ENCODE results near the gene MAP3K2.

The MAP3K2 gene

GRCh38 chr2:127425540-127426490 is 38.0 kb upstream of the MAP3K2 start:
- H3K56ac ChIP-seq (ENCODE audit: low read length), result no peak overlapping the region
- WGBS (ENCODE audit: extremely low coverage, insufficient coverage, low lambda C conversion rate), result no CpG with 5 or more reads among the region's 16 CpGs
- no peak overlapping the region for H3K27ac ChIP-seq (ENCODE audit: low read depth, low read length)
- H2BK15ac ChIP-seq (replicated peaks; ENCODE audit: low read depth), result no peak overlapping the region
- no peak overlapping the region for H3K23ac ChIP-seq (ENCODE audit: low read length)
- no peak overlapping the region for H3K18ac ChIP-seq (ENCODE audit: low read length)
- no peaks in the 10 kb centered on the region for H3K4me1 ChIP-seq (ENCODE audit: control insufficient read depth, low read depth, low read length)
- no peak for DNase-seq
- no peaks in the 10 kb centered on the region for H3K27me3 ChIP-seq (ENCODE audit: insufficient read depth, low read length, poor library complexity)
- H3K4me3 ChIP-seq (ENCODE audit: low read length), result no peak overlapping the region
- no peak overlapping the region for H2BK120ac ChIP-seq (ENCODE audit: low read depth, low read length)
- no peak overlapping the region for H2AK5ac ChIP-seq (ENCODE audit: low read length)
- H3K79me2 ChIP-seq (ENCODE audit: control insufficient read depth, insufficient read depth, low read length), result no peaks in the 10 kb centered on the region
- no peaks in the 10 kb centered on the region for H3K36me3 ChIP-seq (ENCODE audit: control insufficient read depth, insufficient read depth, low read length)
- H3K79me1 ChIP-seq (ENCODE audit: low read length), result no peaks in the 10 kb centered on the region
- no peak overlapping the region for H4K8ac ChIP-seq (ENCODE audit: low read depth, low read length)
- no peak overlapping the region for H3K9ac ChIP-seq (ENCODE audit: low read length)
- H3K4me2 ChIP-seq (ENCODE audit: low read length), result no peak overlapping the region
- no peak overlapping the region for H4K5ac ChIP-seq (ENCODE audit: low read length)
- no peak overlapping the region for H3K4ac ChIP-seq (ENCODE audit: low read depth, low read length)
- no peak overlapping the region for H2BK5ac ChIP-seq (ENCODE audit: low read length)

- Histone ChIP-seq H3K4me1 (ENCODE audit: control insufficient read depth, low read depth, low read length) (no peaks in the 10 kb centered on the region), H3K79me1 (ENCODE audit: low read length) (no peaks in the 10 kb centered on the region), H3K4me3 (ENCODE audit: low read length) (no peak overlapping the region), H2BK120ac (ENCODE audit: low read depth, low read length) (no peak overlapping the region), H3K56ac (ENCODE audit: low read length) (no peak overlapping the region), H3K23ac (ENCODE audit: low read length) (no peak overlapping the region), H3K4ac (ENCODE audit: low read depth, low read length) (no peak overlapping the region), H3K27me3 (ENCODE audit: insufficient read depth, low read length, poor library complexity) (no peaks in the 10 kb centered on the region), H3K27ac (ENCODE audit: low read depth, low read length) (no peak overlapping the region), H3K36me3 (ENCODE audit: control insufficient read depth, insufficient read depth, low read length) (no peaks in the 10 kb centered on the region), H3K18ac (ENCODE audit: low read length) (no peak overlapping the region), H3K9ac (ENCODE audit: low read length) (no peak overlapping the region), H4K5ac (ENCODE audit: low read length) (no peak overlapping the region), H2BK5ac (ENCODE audit: low read length) (no peak overlapping the region), H3K4me2 (ENCODE audit: low read length) (no peak overlapping the region), H4K8ac (ENCODE audit: low read depth, low read length) (no peak overlapping the region), H3K79me2 (ENCODE audit: control insufficient read depth, insufficient read depth, low read length) (no peaks in the 10 kb centered on the region), H2AK5ac (ENCODE audit: low read length) (no peak overlapping the region), H2BK15ac (replicated peaks; ENCODE audit: low read depth) (no peak overlapping the region)
- DNase-seq, result no peak
- WGBS (ENCODE audit: extremely low coverage, insufficient coverage, low lambda C conversion rate), result no CpG with 5 or more reads among the region's 13 CpGs
Measured at GRCh38 chr2:127424598-127425520, 37.1 kb upstream of the MAP3K2 start.

- Histone ChIP-seq H3K23ac (ENCODE audit: low read length) (no peak overlapping the region), H3K79me2 (ENCODE audit: control insufficient read depth, insufficient read depth, low read length) (no peaks in the 10 kb centered on the region), H3K4me1 (ENCODE audit: control insufficient read depth, low read depth, low read length) (no peaks in the 10 kb centered on the region), H2BK15ac (replicated peaks; ENCODE audit: low read depth) (no peak overlapping the region), H3K18ac (ENCODE audit: low read length) (no peak overlapping the region), H3K27me3 (ENCODE audit: insufficient read depth, low read length, poor library complexity) (no peaks in the 10 kb centered on the region), H2BK120ac (ENCODE audit: low read depth, low read length) (no peak overlapping the region), H3K9ac (ENCODE audit: low read length) (no peak overlapping the region), H2AK5ac (ENCODE audit: low read length) (no peak overlapping the region), H3K4me3 (ENCODE audit: low read length) (no peak overlapping the region), H4K5ac (ENCODE audit: low read length) (no peak overlapping the region), H3K4me2 (ENCODE audit: low read length) (no peak overlapping the region), H3K36me3 (ENCODE audit: control insufficient read depth, insufficient read depth, low read length) (no peaks in the 10 kb centered on the region), H3K79me1 (ENCODE audit: low read length) (no peaks in the 10 kb centered on the region), H3K4ac (ENCODE audit: low read depth, low read length) (no peak overlapping the region), H2BK5ac (ENCODE audit: low read length) (no peak overlapping the region), H3K56ac (ENCODE audit: low read length) (no peak overlapping the region), H3K27ac (ENCODE audit: low read depth, low read length) (no peak overlapping the region), H4K8ac (ENCODE audit: low read depth, low read length) (no peak overlapping the region)
- DNase-seq, result no peak
- WGBS (ENCODE audit: extremely low coverage, insufficient coverage, low lambda C conversion rate), result no CpG with 5 or more reads among the region's 1 CpG
Measured at GRCh38 chr2:127423880-127424279, 36.1 kb upstream of the MAP3K2 start.

GRCh38 chr2:127423478-127423843 is 35.7 kb upstream of the MAP3K2 start:
- no peak for DNase-seq
- H3K9ac ChIP-seq (ENCODE audit: low read length), result peak overlapping the region; percentile 57
- no peaks in the 10 kb centered on the region for H3K79me2 ChIP-seq (ENCODE audit: control insufficient read depth, insufficient read depth, low read length)
- no peak overlapping the region for H4K5ac ChIP-seq (ENCODE audit: low read length)
- no peak overlapping the region for H2AK5ac ChIP-seq (ENCODE audit: low read length)
- no peak overlapping the region for H4K8ac ChIP-seq (ENCODE audit: low read depth, low read length)
- H3K79me1 ChIP-seq (ENCODE audit: low read length), result no peaks in the 10 kb centered on the region
- no peak overlapping the region for H3K23ac ChIP-seq (ENCODE audit: low read length)
- no peak overlapping the region for H2BK120ac ChIP-seq (ENCODE audit: low read depth, low read length)
- peak overlapping the region; percentile 78 for H3K4me2 ChIP-seq (ENCODE audit: low read length)
- no peak overlapping the region for H3K4ac ChIP-seq (ENCODE audit: low read depth, low read length)
- no peaks in the 10 kb centered on the region for H3K27me3 ChIP-seq (ENCODE audit: insufficient read depth, low read length, poor library complexity)
- H3K4me1 ChIP-seq (ENCODE audit: control insufficient read depth, low read depth, low read length), result no peaks in the 10 kb centered on the region
- no peak overlapping the region for H2BK15ac ChIP-seq (replicated peaks; ENCODE audit: low read depth)
- H3K27ac ChIP-seq (ENCODE audit: low read depth, low read length), result no peak overlapping the region
- H2BK5ac ChIP-seq (ENCODE audit: low read length), result no peak overlapping the region
- H3K56ac ChIP-seq (ENCODE audit: low read length), result peak overlapping the region; percentile 70
- H3K4me3 ChIP-seq (ENCODE audit: low read length), result no peak overlapping the region
- no peaks in the 10 kb centered on the region for H3K36me3 ChIP-seq (ENCODE audit: control insufficient read depth, insufficient read depth, low read length)
- no CpG with 5 or more reads among the region's 29 CpGs for WGBS (ENCODE audit: extremely low coverage, insufficient coverage, low lambda C conversion rate)
- H3K18ac ChIP-seq (ENCODE audit: low read length), result no peak overlapping the region

GRCh38 chr2:127422559-127423477 is 35.0 kb upstream of the MAP3K2 start:
- Histone ChIP-seq H3K79me1 (ENCODE audit: low read length) (no peaks in the 10 kb centered on the region), H3K23ac (ENCODE audit: low read length) (no peak overlapping the region), H3K4me1 (ENCODE audit: control insufficient read depth, low read depth, low read length) (no peaks in the 10 kb centered on the region), H3K36me3 (ENCODE audit: control insufficient read depth, insufficient read depth, low read length) (no peaks in the 10 kb centered on the region), H3K56ac (ENCODE audit: low read length) (peak overlapping the region; percentile 70), H2AK5ac (ENCODE audit: low read length) (no peak overlapping the region), H3K4ac (ENCODE audit: low read depth, low read length) (no peak overlapping the region), H3K79me2 (ENCODE audit: control insufficient read depth, insufficient read depth, low read length) (no peaks in the 10 kb centered on the region), H3K27ac (ENCODE audit: low read depth, low read length) (no peak overlapping the region), H3K4me3 (ENCODE audit: low read length) (no peak overlapping the region), H4K5ac (ENCODE audit: low read length) (no peak overlapping the region), H4K8ac (ENCODE audit: low read depth, low read length) (no peak overlapping the region), H2BK5ac (ENCODE audit: low read length) (no peak overlapping the region), H3K4me2 (ENCODE audit: low read length) (peak overlapping the region; percentile 80), H3K18ac (ENCODE audit: low read length) (no peak overlapping the region), H2BK120ac (ENCODE audit: low read depth, low read length) (no peak overlapping the region), H2BK15ac (replicated peaks; ENCODE audit: low read depth) (no peak overlapping the region), H3K9ac (ENCODE audit: low read length) (peak overlapping the region; percentile 34), H3K27me3 (ENCODE audit: insufficient read depth, low read length, poor library complexity) (no peaks in the 10 kb centered on the region)
- no CpG with 5 or more reads among the region's 73 CpGs for WGBS (ENCODE audit: extremely low coverage, insufficient coverage, low lambda C conversion rate)
- peak; percentile 47 for DNase-seq

Data from mesendoderm (in vitro differentiated cells).